HG02852 (cell line): ENCODE data around the gene COQ10B.

Source experiments
- ATAC-seq: cut with Tn5 transposase; IDR thresholded peaks from one replicate; pipeline ENCODE4 v1.9.1; 2021; ENCODE audit warnings: mild to moderate bottlenecking, moderate library complexity; ENCODE audit not compliant: unreplicated experiment

Gene COQ10B

DNA sequence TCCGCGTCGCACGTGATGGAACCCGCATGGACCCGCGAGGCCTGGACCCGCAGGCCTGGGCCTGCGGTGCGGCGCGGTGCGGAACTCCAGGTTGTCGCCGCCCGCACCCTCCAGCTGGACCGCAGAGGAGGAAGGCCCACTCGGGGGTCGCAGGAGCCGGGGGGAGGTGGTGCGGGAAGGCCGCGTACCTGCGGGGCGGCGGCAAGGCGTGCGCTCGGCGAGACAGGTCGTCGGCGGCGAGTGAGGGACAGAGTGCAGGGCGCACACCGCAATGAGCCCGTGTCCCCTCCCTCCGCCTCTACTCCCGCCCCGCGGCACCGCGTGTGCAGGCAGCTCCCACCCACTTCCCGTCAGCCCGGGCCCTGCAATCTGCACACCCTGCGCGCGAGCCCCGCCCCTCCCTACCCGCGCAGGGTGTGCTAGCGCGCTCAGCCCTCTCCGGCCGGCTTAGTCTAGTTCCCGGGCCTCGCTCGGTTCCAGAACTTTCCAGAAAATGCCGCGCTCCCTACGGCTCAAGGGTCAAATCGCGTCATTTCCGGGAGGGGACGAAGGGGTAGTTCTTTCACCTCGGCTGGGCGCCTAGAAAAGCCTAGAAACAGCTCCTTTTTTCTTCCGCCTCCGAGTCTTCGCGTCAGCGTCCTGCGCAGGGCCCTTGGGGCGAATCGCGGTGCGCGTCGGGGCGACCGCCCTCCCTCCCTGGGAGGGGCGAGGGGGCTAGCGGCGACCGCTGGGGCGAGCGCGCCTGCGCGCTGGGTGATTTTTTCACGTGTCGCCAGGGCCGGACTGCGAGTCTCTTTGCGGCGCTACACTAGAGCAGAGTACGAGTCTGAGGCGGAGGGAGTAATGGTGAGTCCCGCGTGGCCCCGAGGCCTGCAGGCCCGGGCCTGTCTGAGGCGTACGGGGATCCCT, 46.5 kb downstream of the COQ10B start, which contains the start of the genes HSPD1 and HSPE1:
Gene HSPD1 (minus strand): TSS at position 247 of the 909 bp plus-strand sequence. CDS start 992 bp downstream, outside the sequence.
Gene HSPE1 (plus strand): TSS at position 786 of the 909 bp plus-strand sequence. CDS start 58 bp downstream, at position 844.
- peak; percentile 79 for ATAC-seq

DNA sequence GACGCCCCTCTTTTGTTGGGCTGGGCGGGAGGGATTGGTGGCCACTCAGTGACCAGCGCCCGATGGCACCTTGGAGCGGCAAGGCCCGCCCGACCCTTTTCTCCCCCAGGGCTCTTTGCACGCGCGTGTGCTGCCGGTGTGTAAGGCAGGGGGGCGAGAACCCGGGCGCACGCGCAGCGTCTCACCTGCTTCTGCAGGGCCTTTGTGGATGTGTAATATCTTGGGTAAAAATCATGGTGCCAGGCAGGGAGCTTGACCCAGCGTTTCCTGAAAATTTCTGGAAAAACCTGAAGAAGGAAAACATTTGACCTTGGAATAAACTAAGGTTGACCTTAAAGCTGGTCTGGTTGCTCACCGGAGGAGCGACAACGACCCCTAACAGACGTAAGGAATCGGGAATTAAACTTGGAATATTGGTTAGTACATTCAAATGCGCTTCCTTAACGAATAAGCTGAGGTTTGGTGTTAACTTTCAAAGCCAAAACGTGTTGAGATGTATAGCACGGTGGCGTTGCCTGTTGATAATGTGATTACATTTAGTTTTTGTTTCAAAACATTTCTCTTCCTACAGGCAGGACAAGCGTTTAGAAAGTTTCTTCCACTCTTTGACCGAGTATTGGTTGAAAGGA, 47.3 kb downstream of the COQ10B start:
- peak; percentile 7 for ATAC-seq

DNA sequence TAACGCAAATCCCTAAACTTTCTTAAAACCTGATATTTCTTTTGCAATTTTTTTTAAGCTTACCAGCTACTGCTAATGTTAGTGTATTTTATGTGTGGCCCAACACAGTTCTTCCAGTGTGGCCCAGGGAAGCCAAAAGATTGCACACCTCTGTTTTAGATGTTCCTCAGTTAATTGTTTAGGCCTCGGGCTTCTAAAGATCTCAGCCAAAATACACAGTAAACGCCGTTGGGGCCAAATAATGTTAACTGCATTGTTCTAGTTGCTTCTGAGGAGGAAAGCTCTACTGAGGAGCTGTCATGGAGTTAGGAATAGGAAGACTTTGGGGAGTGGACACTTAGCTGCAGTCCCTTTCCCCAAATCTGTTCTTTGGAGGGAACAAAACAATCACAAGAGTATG, 48.8 kb downstream of the COQ10B start:
- no peak for ATAC-seq

DNA sequence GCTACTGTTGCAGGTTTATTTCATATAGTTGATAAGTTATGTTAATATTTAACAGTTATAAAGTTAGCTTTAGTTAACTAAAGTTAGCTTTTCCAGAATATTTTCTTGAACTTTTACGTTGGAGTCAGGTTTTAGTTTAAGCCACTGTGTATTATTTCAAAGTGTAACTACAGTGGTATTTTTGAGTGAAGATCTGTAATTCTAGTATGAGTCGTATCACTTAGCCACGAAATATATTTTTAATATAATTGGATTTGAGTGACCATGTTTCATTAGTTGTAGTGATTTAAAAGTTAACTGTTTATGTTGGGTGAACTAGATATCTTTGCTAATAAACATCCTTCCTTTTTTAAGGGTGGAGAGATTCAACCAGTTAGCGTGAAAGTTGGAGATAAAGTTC, 49.3 kb downstream of the COQ10B start:
- no peak for ATAC-seq

DNA sequence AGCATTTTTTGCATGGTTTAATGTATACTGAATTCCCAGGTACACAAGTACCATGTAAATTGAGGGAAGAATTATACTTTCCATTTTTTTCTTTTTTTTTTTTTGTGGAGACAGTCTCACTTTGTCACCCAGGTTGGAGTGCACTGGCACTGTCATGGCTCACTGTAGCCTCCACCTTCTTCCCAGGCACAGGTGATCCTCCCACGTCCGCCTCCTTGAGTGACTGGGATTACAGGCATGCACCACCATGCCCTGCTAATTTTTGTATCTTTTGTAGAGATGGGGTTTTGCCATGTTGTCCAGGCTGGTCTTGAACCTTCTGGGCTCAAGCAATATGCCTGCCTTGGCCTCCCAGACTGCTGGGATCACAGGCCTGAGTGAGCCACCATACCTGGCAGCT, 50.6 kb downstream of the COQ10B start:
- no peak for ATAC-seq

DNA sequence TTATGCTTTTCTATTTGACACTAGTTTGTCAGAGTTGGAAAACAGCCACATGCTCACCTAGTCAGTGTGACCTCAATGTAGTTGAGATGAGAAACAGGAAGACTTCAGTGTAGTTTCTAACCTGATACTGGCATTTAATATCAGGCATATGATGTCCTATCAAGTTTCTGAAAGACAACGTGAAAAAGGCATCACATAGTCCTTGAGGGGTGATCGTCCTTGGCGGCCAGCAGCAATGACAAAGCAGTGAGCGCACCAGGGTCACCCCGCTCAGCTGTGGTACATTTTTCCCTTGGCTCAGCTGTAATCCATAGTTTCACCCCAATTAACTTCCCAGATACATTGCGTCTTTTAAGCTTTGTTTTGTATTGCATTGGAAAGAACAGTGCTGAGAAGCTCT, 51.2 kb downstream of the COQ10B start:
- no peak for ATAC-seq

DNA sequence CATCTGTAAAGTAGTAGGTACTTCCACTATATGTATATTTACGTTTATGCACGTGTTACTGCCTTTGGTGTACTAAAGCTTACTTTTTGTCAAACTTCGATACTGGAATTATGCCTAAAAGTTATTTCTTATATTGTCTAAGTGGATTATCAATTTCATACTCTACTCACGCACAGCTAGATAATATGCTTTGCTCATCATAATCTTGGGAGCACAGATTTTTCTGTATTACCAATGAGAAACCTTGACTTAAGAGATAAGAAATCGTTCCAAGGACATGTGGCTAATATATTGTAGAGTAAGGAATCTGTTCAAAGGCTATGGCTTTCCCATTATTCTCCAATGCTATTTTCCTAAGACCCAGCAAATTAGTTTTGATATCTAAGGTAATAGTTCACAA, 53.3 kb downstream of the COQ10B start:
- ATAC-seq, result no peak

DNA sequence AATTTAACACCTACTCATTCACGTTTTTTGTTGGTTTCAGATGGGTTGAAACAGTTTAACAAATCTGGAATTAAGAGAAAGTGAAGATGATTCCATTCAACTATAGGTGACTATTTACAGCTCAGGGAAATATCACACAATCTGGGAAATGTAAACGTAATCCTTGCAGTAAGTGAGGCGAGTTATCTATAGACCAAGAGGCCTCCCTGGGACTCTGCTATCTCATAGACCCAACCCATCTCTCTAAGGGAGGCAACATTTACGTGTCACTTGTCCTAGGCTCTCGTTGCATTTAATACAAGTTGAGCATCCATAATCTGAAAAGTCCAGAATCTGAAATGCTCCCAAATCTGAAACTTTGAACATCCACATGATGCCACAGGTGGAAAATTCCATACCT, 60.6 kb downstream of the COQ10B start:
- no peak for ATAC-seq

DNA sequence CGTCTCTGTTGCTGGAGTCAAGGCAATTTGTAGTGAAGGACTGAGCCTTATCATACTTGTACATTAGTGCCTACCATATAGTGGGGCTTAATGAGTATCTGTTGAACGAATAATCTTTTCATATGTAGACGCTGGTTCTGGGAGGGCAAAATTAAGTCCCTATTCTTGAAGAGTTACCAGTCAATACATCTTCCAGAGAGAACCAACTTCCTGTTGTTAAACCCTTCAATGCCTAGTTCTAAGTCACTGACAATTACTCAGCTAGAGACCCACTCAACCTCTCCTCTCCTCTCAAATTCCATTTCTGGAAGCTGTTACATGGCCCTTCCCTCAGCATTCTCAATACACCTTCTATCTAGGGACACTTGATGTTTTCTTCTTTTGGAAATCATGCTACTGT, 61.4 kb downstream of the COQ10B start:
- no peak for ATAC-seq

DNA sequence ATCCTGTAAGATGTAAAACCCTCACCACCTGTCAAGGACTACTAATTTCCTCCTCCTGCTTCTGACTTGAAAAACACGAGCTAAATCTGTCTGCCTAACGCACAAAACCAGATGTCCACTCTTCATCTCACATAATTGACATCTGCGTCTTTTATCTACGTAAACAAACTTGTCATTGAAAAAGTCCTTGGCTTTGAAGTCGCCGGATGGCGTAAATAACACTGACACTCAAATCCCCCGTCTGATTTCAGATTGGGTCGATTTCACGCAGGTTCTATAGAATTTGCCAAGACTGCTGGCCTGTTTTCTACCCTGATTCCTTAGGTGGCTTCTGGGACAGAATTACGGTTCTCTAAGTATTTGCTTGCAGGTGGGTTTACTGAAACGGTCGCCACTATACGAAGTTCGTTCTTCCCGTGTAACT, 62.0 kb downstream of the COQ10B start:
- ATAC-seq, result peak; percentile 6

DNA sequence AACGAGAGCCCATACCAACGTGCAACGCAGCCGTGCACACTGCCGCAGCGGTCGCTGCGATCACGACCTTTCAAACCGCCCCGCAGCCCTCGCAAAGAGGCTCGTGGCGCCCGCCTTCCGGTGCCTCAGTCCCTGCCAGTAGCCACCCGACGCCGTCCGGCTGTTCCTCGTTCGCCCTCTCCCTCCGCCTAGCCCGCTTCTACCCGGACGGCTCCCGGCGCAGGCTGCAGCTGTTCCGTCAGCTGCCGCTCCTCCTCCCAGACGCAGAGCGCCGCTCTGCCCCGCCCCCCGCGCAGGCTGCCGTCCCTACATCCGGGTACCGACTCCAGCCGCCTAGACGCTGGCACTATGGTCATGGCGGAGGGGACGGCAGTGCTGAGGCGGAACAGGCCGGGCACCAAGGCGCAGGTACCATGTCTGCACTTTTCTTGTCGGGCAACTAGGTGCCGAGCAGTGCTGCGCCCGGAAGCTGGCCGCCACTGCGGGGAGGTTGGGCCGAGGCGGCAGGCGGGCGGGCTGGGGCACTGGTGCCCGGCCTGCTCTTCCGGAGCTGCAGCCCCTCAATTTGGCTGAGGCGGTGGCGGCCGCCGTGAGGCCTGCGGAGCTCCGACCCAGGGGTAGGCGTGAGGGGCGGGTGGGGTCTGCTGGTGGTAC, 62.5 kb downstream of the COQ10B start, which contains the start of gene MOB4:
Gene MOB4 (plus strand): TSS at position 328 of the 654 bp plus-strand sequence. CDS start 21 bp downstream, at position 349.
- ATAC-seq, result peak; percentile 91

DNA sequence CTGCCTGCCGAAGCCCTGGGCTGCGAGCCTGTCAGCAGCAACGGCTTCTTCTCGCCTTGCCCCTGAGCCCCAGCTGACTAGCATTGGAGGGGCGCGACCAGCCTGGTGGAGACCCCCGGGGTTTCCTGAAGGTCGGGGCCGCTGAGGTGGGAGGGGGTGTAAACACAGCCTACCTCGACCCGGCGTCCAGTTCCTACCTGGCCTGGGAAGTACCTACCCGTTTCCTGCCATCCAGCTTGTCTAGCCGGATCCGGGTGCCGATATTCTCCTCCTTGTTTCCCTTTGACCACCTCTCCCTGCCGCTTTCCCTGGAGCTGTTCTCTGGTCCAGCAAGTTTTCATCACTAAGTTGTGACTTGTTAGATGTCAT, 63.0 kb downstream of the COQ10B start:
- ATAC-seq, result peak; percentile 13

DNA sequence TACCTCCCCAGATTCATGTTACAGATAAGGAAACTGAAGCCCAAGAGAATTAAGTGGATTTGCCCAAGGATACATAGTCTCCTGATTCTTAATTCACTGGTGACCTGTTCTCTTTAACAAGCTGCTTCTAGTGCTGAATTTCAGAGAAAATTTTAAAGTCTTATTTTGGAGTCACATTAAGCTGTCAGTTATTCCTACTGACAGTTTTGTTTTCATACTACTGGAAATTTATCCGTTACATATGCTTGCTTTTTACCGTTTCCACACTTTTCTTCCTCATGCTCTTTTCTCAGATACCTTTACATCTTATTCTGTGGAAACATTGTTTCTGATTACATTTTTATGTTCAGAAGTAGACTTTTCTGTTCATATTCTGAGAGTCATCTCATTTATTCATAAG, 63.8 kb downstream of the COQ10B start:
- no peak for ATAC-seq
